ENCODE measurements around the gene PLCB1.
"Not testable (repeated sequence)": the region's sequence is repeated elsewhere in the genome, so short reads cannot be mapped to it uniquely, and the experiment has no call there.

PLCB1 gene

GRCh38 chr20:8423482-8423881 is 291.4 kb downstream of the PLCB1 start:
- no peak for DNase-seq

DNA sequence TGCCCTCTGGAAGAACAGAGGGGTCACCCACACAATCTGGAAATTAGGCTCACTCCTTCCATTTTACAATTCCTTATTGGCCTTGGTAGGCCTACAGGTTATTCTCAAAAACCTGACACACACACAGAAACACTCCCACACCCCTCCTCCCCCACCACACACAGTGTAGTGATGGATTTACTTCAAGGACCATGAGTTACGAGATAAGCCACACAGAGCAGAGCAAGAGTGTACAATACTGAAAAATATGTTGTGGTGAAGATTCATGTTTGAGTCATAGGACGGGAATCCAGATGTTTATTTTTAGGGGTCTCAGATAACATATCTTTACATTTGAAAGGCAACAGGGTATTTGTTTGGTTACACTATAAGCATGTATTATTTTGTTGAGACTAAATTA is 291.9 kb downstream of the PLCB1 start:
- DNase-seq, result peak; percentile 54

- no peak for DNase-seq
Measured at GRCh38 chr20:8425016-8425415, 292.9 kb downstream of the PLCB1 start.

DNA sequence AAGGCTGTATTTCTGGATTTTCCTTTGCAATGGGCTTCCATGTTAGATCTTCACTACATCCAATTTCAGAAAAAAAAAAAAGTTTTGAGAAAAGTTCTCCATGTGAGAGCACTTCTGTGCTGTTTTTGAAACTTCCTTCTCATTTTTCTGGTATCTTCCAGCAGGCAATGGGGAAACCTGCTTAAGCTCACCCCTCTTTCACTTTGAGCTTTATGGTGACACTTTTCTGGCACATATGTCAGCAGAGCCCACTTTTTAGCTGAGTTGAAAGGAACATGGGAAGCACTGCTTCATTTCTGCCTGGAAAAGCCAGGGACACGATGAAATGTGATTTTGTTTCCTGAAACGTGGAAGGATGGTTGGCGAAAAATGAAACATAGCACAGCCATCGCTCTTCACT is 293.7 kb downstream of the PLCB1 start:
- DNase-seq, result no peak

DNA sequence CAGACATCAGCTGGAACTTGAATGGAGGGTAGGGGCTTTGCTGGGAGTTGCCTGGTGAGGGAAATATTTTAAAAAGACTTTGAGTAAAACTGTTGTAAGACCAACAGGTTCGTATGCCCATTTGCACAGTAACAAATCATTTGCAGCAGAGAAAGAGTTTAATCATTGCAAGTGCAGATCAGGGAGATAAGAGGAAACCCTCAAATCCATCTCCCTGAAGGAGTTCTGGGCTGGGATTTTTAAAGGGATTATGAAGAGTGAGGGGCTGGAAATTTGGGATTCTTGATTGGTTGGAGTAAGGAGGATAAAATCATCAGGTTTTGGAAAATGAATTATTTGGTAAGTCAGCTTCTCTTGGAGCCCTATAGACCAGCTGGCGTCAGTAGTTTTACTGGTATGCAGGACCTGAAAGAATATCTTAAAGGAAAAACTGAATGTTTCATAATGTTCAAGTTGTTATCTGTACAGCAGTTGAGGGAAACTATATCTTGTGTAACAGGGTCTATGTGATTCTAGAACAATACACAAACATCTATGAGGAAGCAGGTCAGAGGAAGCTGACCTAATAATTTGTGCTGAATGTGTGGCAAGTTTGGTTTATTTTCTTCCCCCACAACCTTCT is 295.5 kb downstream of the PLCB1 start:
- no peak for DNase-seq

GRCh38 chr20:8428988-8429387 is 296.9 kb downstream of the PLCB1 start:
- no peak for DNase-seq

- DNase-seq, result peak; percentile 77
Measured at GRCh38 chr20:8431538-8432434, 299.7 kb downstream of the PLCB1 start.

- DNase-seq, result peak; percentile 77
Measured at GRCh38 chr20:8432435-8433148, 300.5 kb downstream of the PLCB1 start.

- DNase-seq, result no peak
Measured at GRCh38 chr20:8433291-8433690, 301.2 kb downstream of the PLCB1 start.

- no peak for DNase-seq
Measured at GRCh38 chr20:8434326-8434876, 302.3 kb downstream of the PLCB1 start.

- no peak for DNase-seq
Measured at GRCh38 chr20:8435285-8436035, 303.4 kb downstream of the PLCB1 start.

GRCh38 chr20:8436938-8437337 is 304.9 kb downstream of the PLCB1 start:
- not testable (repeated sequence) for DNase-seq

DNA sequence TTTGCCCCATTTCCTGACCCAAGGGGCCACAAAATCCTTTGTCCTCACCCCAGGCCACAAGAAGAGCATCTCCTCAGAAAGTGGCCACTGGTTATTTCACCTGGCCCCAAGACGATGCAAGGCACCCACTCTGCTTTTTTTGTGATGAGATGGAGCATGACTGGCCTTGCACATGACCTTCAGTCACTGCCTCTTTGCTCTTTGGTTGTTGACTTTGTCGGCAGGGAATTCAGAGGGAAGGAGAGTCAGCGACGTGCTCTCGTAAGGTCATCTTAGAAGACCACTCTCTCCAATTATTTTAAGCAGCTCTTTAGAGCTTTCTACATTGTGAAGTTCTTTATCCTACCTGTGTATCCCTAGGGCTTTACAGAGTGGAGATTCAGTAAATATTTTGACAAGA is 306.7 kb downstream of the PLCB1 start:
- no peak for DNase-seq

DNA sequence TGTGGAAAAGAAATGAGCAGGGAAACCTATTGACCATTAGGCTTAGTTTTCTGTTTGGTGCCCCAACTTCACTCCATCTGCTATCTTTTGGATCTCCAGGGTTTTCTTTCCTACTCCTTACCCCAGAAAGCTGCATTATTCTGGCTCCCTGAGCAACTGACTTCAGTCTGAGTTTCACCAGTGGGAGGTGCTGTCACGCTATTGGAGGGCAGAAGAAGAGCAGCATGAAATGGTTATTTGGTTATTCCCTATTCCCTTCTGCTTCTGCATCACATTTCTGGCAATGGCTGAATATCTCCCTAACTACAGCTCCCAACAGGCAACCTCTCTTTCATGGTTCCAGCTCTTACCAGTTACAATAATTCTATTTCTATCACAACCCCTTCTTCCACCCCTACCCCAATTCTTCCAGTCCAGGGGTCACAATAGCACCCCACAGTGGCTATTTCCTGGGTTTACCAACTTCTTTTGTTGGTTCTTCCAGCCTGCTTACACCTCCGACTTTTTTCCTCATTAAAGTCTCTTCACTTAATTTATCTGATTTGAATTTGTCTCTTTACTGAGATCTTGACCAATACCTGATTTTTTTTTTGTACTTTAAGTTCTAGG is 311.5 kb downstream of the PLCB1 start:
- no peak for DNase-seq

DNA sequence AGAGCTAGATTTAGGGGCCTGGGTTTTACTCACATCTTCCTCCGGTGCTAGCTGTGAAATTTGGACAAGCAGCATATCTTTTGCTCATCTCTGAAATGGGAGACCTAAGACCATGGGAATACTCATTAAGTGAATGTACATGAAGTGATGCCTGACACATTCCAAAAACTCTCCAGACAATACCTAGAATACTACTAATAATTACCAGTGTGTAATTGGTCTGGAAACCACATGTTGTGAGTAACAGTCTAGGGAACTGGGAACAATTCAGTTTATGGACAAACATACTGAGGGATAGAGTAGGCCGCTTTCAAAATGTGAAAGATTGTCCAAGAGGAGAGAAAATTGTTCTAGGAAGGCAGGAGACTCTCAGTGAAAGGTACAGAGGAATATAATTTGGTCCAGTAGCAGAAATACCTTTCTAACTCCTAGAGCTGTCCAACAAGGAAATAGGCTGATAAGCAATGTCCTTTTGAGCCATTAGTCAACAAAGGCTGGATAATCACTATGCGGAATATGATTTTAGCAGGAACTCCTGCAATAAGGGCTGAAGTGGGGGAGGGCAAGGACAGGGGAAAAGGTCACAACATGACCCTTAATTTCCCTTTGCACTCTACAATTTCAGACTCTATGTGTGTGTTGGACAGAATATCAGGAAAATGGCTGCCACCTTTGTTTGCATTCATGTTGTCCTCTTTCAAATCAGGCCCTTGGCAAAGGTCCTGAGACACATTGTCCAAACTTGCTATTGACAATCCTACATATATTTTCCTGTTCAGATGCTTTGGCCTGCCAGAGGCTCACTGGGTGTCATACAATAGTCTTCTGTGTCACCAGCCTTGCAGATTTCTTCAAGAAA is 315.4 kb downstream of the PLCB1 start:
- DNase-seq, result no peak

DNA sequence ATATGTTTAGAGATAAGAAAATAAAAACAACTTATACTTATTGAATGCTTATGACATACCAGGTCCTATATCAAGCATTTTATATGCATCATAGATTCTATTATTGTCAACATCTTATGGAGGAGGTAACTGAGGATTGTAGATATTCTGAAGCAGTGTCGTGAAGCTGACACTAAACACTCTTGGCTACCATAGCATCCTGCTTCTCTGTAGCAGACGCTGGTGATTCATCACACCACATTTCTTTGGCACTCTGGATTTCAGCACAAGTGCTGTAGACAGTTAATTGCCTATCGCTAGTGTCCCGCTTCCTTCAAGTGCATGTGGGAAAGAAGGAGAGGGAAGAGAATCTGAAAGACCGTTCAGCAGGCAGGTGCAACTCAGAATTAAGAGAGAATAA is 317.1 kb downstream of the PLCB1 start:
- DNase-seq, result no peak

GRCh38 chr20:8454137-8454712 is 322.2 kb downstream of the PLCB1 start:
- DNase-seq, result peak; percentile 40

GRCh38 chr20:8456765-8457164 is 324.7 kb downstream of the PLCB1 start:
- DNase-seq, result no peak

- no peak for DNase-seq
Measured at GRCh38 chr20:8457978-8458377, 325.9 kb downstream of the PLCB1 start.

GRCh38 chr20:8461186-8461585 is 329.1 kb downstream of the PLCB1 start:
- no peak for DNase-seq

DNA sequence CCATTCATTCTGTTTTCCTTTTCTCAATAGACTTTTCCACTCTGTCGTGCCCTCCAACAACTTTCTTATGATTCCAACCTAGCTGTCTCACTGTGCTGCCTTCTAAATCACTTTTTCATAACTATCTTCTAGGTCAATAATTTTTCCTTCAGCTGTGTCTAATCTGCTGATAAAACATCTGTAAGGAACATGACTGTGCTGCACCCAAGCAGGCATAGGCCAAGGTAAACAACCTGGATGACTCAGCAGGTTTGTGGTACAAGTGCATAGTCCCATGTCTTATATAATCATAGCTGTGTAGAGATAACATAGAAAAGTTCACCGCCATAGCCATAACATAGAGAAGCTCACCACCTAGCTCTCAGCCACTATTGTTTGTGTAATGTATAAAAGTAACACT is 332.3 kb downstream of the PLCB1 start:
- no peak for DNase-seq
